Upper lobe of left lung (tissue), 6 donors: ENCODE results near the gene HPCAL1. TPM values are rescaled to one million over a fixed set of nuclear protein-coding genes. Genes with fewer than 3 reads are reported as not detected.

Experiments used
- ATAC-seq, 2 donors: fragments of 200-7000 bp; cut with Tn5 transposase; one replicate each; pipeline ENCODE4 v1.9.1; 2022; ENCODE audit warnings: mild to moderate bottlenecking in 2 of 2, moderate library complexity in 2 of 2; ENCODE audit not compliant: low FRiP score in 2 of 2
- DNase-seq, 2 donors: peaks; one replicate each; pipeline ENCODE4 v3.0.0-alpha.2; 2019 to 2020
- H3K27ac ChIP-seq, 4 donors: fragments of 200-600 bp; sonication (generic); one replicate each; pipeline ENCODE4 v1.5.1; 2016 to 2019
- H3K27me3 ChIP-seq, 4 donors: fragments of 200-600 bp; sonication (generic); one replicate each; pipeline ENCODE4 v1.5.1; 2017 to 2019
- H3K36me3 ChIP-seq, 4 donors: fragments of 200-600 bp; sonication (generic); one replicate each; pipeline ENCODE4 v1.5.1; 2016 to 2019
- H3K4me1 ChIP-seq, 4 donors: fragments of 200-600 bp; sonication (generic); one replicate each; pipeline ENCODE4 v1.5.1; 2018 to 2019
- H3K4me3 ChIP-seq, 4 donors: fragments of 200-600 bp; sonication (generic); one replicate each; pipeline ENCODE4 v1.5.1; 2017 to 2019; ENCODE audit warnings: mild to moderate bottlenecking in 2 of 4, moderate library complexity in 1 of 4
- H3K9me3 ChIP-seq, 4 donors: fragments of 200-600 bp; sonication (generic); one replicate each; pipeline ENCODE4 v1.5.1; 2018 to 2019
- CTCF ChIP-seq, 6 experiments: fragments of 450-650 bp in 4 of 6; fragments of 200-600 bp in 2 of 6; sonication (generic) in 2 of 6; IDR thresholded peaks; one replicate each; pipeline ENCODE4 v1.5.1; 2016 to 2019; ENCODE audit warnings: antibody characterized with exemption in 6 of 6
- EP300 ChIP-seq, 4 donors: sonication (generic); formaldehyde crosslinking; IDR thresholded peaks; one replicate each; pipeline ENCODE4 v1.5.1; 2017; ENCODE audit warnings: antibody characterized with exemption in 4 of 4, control low read depth in 2 of 4
- POLR2A ChIP-seq, 4 donors: fragments of 450-650 bp; IDR thresholded peaks; one replicate each; pipeline ENCODE4 v1.5.1; 2016 to 2017; ENCODE audit warnings: antibody characterized with exemption in 4 of 4, mild to moderate bottlenecking in 2 of 4
- POLR2AphosphoS5 ChIP-seq, 2 donors: sonication (generic); formaldehyde crosslinking; IDR thresholded peaks; one replicate each; pipeline ENCODE4 v1.5.1; 2017; ENCODE audit warnings: antibody characterized with exemption in 2 of 2
- WGBS, 2 donors: methylation state at CpG; one replicate each; pipeline ENCODE4 v1.1.5; 2017 to 2018; 5-methylcytosine and 5-hydroxymethylcytosine counted together
- total RNA-seq, 6 donors: library from RNA; depleted of rRNA in 4 of 6; stranded (reverse); fragments of >200 nt in 4 of 6; gene quantifications; one replicate each; pipeline versions ENCODE4 v1.1.0 to v1.2.1, GENCODE V29; 2016 to 2021
- donor health status: DM: no; HTN: no; CAD: no; lungs with moderate emphysema.
- donor health status: DM: no; HTN: yes; CAD: no; lungs with severe emphysema.

HPCAL1 gene
- total RNA-seq, 6 donors from 2014 or later, result 131 to 481 (median 261) TPM

GRCh38 chr2:10320575-10320931, 17.8 kb downstream of the HPCAL1 start:
- Histone ChIP-seq H3K27me3 (no peaks in the 10 kb centered on the region), H3K27ac (no peak overlapping the region), H3K4me1 (peaks cover 7 to 35% (median 24%) of the 10 kb centered on the region in 4 donors), H3K4me3 (no peak overlapping the region), H3K36me3 (peaks cover 0 to 10% (median 0%) of the 10 kb centered on the region in 4 donors), H3K9me3 (no peaks in the 10 kb centered on the region)
- no peak for TF ChIP-seq CTCF (IDR thresholded peaks at IDR 0.05)
- no peak for TF ChIP-seq POLR2AphosphoS5 (IDR thresholded peaks at IDR 0.05)
- no peak for TF ChIP-seq EP300 (IDR thresholded peaks at IDR 0.05)
- TF ChIP-seq POLR2A (IDR thresholded peaks at IDR 0.05), result no peak
- 97 to 98% methylated on average over 4 of the region's 4 CpGs for WGBS, 2 donors
- DNase-seq (no peak), ATAC-seq (no peak)

DNA sequence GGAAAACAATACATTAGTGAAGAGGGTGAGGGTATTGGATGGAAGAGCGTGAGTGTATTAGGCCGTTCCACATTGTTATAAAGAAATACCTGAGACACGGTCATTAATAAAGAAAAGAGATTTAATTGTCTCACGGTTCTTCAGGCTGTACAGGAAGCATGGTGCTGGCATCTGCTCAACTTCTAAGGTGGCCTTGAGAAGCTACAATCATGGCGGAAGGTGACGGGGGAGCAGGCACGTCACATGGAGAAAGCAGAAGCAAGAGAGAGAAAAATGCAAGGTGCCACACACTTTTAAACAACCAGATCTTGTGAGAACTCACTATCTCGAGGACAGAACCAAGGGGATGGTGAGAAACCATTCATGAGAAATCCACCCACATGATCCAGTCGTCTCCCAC, 18.2 kb downstream of the HPCAL1 start:
- H3K27ac ChIP-seq, result no peak overlapping the region
- H3K36me3 ChIP-seq, result peaks cover 0 to 10% (median 0%) of the 10 kb centered on the region in 4 donors
- peaks cover 11 to 38% (median 27%) of the 10 kb centered on the region in 4 donors for H3K4me1 ChIP-seq
- TF ChIP-seq POLR2AphosphoS5 (IDR thresholded peaks at IDR 0.05) (no peak), EP300 (IDR thresholded peaks at IDR 0.05) (no peak), CTCF (IDR thresholded peaks at IDR 0.05) (no peak), POLR2A (IDR thresholded peaks at IDR 0.05) (no peak)
- no peak for DNase-seq
- no peaks in the 10 kb centered on the region for H3K27me3 ChIP-seq
- WGBS, 2 donors, result 90 to 94% methylated on average over 9 of the region's 9 CpGs
- H3K9me3 ChIP-seq, result no peaks in the 10 kb centered on the region
- no peak overlapping the region for H3K4me3 ChIP-seq
- no peak for ATAC-seq

DNA sequence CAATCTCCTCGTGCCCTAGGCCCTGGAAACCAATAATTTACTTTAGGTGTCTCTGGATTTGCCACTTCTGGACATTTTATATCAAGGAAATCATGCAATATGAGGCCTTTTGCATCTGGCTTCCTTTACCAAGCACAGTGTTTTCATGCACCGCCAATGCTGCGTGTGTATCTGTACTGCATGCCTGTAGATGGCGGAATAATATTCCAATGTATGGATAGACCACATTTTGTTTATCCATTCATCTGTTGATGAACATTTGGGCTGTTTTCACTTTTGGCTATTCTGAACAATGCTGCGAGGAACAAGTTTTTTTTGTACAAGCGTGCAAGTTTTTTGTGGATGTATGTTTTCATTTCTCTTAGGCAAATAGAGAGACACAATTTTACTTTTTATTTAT, 18.9 kb downstream of the HPCAL1 start:
- Histone ChIP-seq H3K36me3 (peaks cover 0 to 10% (median 0%) of the 10 kb centered on the region in 4 donors), H3K27ac (no peak overlapping the region), H3K4me1 (peaks cover 16 to 39% (median 31%) of the 10 kb centered on the region in 4 donors), H3K27me3 (no peaks in the 10 kb centered on the region), H3K4me3 (no peak overlapping the region), H3K9me3 (no peaks in the 10 kb centered on the region)
- 96 to 97% methylated on average over 6 of the region's 6 CpGs for WGBS, 2 donors
- DNase-seq (no peak), ATAC-seq (no peak)
- TF ChIP-seq EP300 (IDR thresholded peaks at IDR 0.05), result no peak

DNA sequence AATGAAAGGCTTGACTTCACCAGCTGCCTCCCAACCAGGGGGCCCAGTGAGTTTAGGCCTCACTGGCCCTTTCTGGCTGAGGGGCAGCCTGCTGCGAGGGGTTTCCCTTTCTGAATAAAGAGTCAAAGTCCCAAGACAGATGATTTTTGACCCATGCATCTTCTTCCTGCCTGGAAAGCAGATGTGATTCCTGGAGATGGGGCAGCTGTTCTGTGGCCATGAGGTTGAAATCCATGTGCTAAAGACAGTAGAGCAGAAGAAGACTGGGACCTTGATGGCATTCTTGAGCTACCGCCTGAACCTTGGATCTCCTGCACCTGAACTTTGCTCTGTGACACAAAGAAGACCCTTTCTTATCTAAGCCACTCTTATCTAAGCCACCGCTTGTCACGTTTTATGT, 19.8 kb downstream of the HPCAL1 start:
- 86 to 91% methylated on average over 4 of the region's 4 CpGs for WGBS, 2 donors
- ATAC-seq, result no peak

DNA sequence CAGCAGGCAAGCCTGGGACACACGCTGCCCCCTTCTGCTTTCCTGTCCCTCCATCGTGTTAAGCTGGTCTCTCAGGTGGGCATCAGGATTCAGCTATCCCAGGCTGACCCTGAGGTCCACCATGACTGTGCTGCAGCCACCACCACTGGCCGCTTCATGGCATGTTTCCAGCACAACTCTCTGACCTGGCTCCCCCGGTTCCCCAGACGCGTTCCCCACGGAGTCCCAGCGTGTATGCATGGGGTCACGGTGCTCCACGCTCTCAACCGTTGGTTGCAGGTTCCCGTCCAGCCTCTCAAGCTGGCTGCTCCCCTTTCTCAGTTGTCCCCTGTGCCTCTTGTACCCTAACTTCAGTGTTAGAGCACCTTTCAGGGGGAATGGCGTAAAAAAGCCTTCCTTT, 20.3 kb downstream of the HPCAL1 start:
- TF ChIP-seq EP300 (IDR thresholded peaks at IDR 0.05) (no peak), POLR2A (IDR thresholded peaks at IDR 0.05) (no peak), POLR2AphosphoS5 (IDR thresholded peaks at IDR 0.05) (no peak), CTCF (IDR thresholded peaks at IDR 0.05) (no peak)
- H3K9me3 ChIP-seq, result no peaks in the 10 kb centered on the region
- H3K36me3 ChIP-seq, result peaks cover 0 to 10% (median 0%) of the 10 kb centered on the region in 4 donors
- H3K4me1 ChIP-seq, result peaks cover 24 to 52% (median 37%) of the 10 kb centered on the region in 4 donors
- ATAC-seq (no peak), DNase-seq (no peak)
- no peak overlapping the region for H3K27ac ChIP-seq
- H3K27me3 ChIP-seq, result no peaks in the 10 kb centered on the region
- H3K4me3 ChIP-seq, result no peak overlapping the region
- WGBS, 2 donors, result 98 to 100% methylated on average over 13 of the region's 13 CpGs

More for the DNA sequence above, 19.8 kb downstream of the HPCAL1 start:
- H3K27me3 ChIP-seq, result no peaks in the 10 kb centered on the region
- H3K27ac ChIP-seq, result no peak overlapping the region
- peaks cover 24 to 48% (median 36%) of the 10 kb centered on the region in 4 donors for H3K4me1 ChIP-seq
- TF ChIP-seq EP300 (IDR thresholded peaks at IDR 0.05) (no peak), CTCF (IDR thresholded peaks at IDR 0.05) (no peak), POLR2A (IDR thresholded peaks at IDR 0.05) (no peak), POLR2AphosphoS5 (IDR thresholded peaks at IDR 0.05) (no peak)
- H3K36me3 ChIP-seq, result peaks cover 0 to 10% (median 0%) of the 10 kb centered on the region in 4 donors
- no peaks in the 10 kb centered on the region for H3K9me3 ChIP-seq
- no peak for DNase-seq
- no peak overlapping the region for H3K4me3 ChIP-seq
